GM12801 (cell line): ENCODE measurements around the gene HSF4.

ENCODE experiments used
- CTCF ChIP-seq: IDR thresholded peaks from one replicate; pipeline ENCODE4 v1.5.1; 2011; ENCODE audit warnings: control low read depth; ENCODE audit not compliant: insufficient read length; ENCODE audit errors: extremely low read depth

The HSF4 gene

GRCh38 chr16:67150833-67151396, 13.6 kb upstream of the HSF4 start, which contains the start of gene B3GNT9:
TSS of gene B3GNT9 (minus strand) at chr16:67150998. CDS start at chr16:67150485, 513 bp downstream.
- no peak for TF ChIP-seq CTCF

DNA sequence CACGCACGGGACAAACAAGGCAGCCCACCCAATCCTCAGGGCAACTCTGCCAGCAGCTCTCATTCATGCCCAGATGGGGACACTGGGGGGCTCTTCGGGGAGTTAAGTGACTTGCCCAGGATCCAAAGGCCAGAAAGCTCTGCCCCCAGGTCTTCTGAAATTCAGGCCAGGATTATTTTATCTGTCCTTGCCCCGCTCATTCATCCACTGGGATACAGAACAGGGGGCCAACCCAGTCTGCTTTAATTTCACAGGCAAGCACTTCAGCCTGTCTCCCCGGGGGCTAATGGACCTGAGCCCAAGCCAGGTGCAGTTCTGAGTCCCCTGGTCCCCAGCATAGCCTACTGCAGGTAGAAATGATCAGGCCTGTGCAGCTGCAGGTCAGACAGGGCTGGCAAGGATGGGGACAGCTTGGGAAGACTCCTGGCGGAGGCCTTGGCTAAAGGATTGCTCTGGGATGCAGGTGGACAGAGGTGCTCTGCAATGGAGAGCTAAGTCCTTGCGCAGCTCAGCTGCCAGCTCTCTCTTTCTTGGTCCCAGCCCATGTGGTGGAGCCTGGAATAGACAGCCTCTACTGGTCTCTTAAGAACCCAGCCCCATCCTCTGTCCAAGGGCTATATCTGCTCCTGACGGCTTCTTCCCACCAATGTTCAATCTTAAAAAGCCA, 13.0 kb upstream of the HSF4 start:
- no peak for TF ChIP-seq CTCF

GRCh38 chr16:67154578-67155294, 9.8 kb upstream of the HSF4 start:
- no peak for TF ChIP-seq CTCF

DNA sequence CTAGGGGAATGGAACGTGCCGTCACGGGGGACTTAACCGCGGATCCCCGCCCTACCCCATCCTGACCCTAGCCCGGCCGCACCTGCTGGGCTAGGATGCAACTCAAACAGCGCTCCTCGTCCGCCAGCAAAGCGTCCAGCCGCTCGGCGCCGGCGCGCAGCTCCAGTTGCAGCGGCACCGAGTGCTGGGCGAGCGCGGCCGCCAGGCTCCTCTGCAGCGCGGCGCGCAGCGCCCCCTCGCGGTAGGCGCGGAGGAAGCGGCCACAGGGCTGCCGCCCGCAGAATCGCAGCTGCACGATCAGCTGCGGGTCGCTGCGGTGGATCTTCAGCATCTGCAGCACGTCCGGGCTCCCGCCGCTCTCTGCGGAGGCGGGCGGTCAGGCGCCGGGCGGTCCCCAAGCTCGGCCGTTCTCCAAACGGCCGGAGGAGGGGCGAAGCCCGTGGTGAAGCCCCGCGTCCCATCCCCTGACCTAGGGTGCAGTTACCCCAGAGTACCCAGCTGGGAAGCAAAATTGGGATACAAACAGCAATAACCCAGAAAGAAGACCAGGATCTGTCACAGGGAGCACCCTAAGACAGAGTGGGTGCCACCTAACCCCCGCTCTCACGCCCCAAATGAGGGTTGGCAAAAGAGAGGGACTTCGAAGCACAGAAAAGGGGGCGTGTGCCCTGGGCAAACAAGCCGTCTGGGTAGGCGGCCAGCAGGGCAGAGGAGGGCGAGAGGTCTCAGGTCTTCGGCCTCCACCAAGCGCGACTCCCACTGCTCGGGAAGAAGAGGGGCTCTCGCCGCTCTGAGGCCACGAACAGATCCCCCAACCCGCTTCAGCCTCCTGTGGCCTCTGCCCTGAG, 9.0 kb upstream of the HSF4 start:
- no peak for TF ChIP-seq CTCF

DNA sequence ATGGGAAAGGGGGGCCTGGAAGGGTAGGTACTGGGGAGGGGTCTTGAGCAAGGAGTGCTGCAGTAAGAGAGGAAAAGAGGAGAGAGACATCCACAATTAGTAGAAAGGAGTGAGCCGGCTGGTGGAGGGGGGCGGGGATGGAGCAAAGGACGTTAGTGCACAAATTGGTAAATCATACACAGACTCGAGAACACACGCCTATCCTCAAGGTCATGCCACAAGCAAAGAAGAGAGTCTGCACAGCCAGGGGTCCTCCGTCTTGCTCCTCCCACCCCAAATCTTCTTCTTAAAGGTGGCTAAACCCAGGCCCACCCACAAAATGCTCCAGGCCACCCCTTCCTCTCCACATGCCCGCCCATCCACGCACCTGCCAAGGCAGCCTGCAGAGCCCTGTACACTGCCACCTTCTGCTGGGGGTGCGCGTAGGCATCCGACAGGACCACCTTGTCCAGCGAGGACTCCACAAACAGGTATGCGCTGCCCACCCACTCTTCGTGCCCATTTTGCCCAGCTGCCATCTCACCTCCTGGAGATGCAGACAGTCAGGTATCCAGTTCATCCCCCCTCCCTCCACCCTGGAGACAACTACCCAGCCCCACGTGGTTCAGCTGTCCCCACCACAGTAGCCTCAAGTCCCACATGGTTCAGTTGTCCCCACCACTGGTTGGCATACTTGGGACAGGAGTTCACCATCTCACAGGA, 8.3 kb upstream of the HSF4 start:
- TF ChIP-seq CTCF, result no peak

GRCh38 chr16:67157106-67157748, 7.3 kb upstream of the HSF4 start:
- TF ChIP-seq CTCF, result no peak
